NT2/D1 (cell line): Measurements from ENCODE around the gene ZNF574.

Experiments
- DNase-seq: peaks from one replicate; pipeline ENCODE4 v3.0.0-alpha.2; 2011; ENCODE audit warnings: low read depth, low spot score
- H3K27me3 ChIP-seq: 2 replicates; pipeline ENCODE4 v1.6.0; 2011; ENCODE audit warnings: mild to moderate bottlenecking; ENCODE audit not compliant: insufficient read length, insufficient read depth
- H3K36me3 ChIP-seq: 2 replicates; pipeline ENCODE4 v1.6.1; 2011; ENCODE audit warnings: mild to moderate bottlenecking, low read length, mixed read lengths; ENCODE audit not compliant: insufficient read depth, insufficient read length
- H3K4me1 ChIP-seq: 2 replicates; pipeline ENCODE4 v1.5.1; 2011; ENCODE audit not compliant: insufficient read depth, insufficient read length
- H3K4me3 ChIP-seq: 2 replicates; pipeline ENCODE4 v1.5.1; 2011; ENCODE audit warnings: low read depth; ENCODE audit not compliant: insufficient read length
- H3K9ac ChIP-seq: 2 replicates; pipeline ENCODE4 v1.6.0; 2011; ENCODE audit warnings: low read depth; ENCODE audit not compliant: insufficient read length
- H3K9me3 ChIP-seq: 2 replicates; pipeline ENCODE4 v1.5.1; 2011; ENCODE audit warnings: mild to moderate bottlenecking, low read length; ENCODE audit not compliant: insufficient read depth
- SUZ12 ChIP-seq: IDR thresholded peaks from 2 replicates; pipeline ENCODE4 v1.6.1; 2011; ENCODE audit not compliant: insufficient read length, insufficient read depth; ENCODE audit errors: extremely low read depth
- YY1 ChIP-seq: IDR thresholded peaks from 2 replicates; pipeline ENCODE4 v1.6.1; 2011; ENCODE audit not compliant: insufficient read length, insufficient read depth
- ZNF274 ChIP-seq: IDR thresholded peaks from 2 replicates; pipeline ENCODE4 v1.6.1; 2011; ENCODE audit warnings: mild to moderate bottlenecking, low read depth, low read length

Gene ZNF574

GRCh38 chr19:42122691-42123607 is 47.0 kb downstream of the ZNF574 start:
- Histone ChIP-seq H3K36me3 (no peaks in the 10 kb centered on the region), H3K4me1 (peaks cover 11% of the 10 kb centered on the region)
- no peak for DNase-seq

GRCh38 chr19:42123765-42124164 is 47.8 kb downstream of the ZNF574 start:
- Histone ChIP-seq H3K27me3 (no peaks in the 10 kb centered on the region), H3K4me1 (peaks cover 11% of the 10 kb centered on the region), H3K4me3 (no peak overlapping the region), H3K9me3 (no peaks in the 10 kb centered on the region), H3K36me3 (no peaks in the 10 kb centered on the region), H3K9ac (no peak overlapping the region)
- TF ChIP-seq ZNF274 (no peak), SUZ12 (no peak), YY1 (no peak)
- no peak for DNase-seq

More at GRCh38 chr19:42122691-42123607, 47.0 kb downstream of the ZNF574 start:
- Histone ChIP-seq H3K4me3 (no peak overlapping the region), H3K27me3 (no peaks in the 10 kb centered on the region), H3K9ac (no peak overlapping the region), H3K9me3 (no peaks in the 10 kb centered on the region)
- TF ChIP-seq SUZ12, result no peak
- TF ChIP-seq YY1, result no peak
- no peak for TF ChIP-seq ZNF274

- H3K9ac ChIP-seq, result no peak overlapping the region
- H3K36me3 ChIP-seq, result no peaks in the 10 kb centered on the region
- H3K27me3 ChIP-seq, result no peaks in the 10 kb centered on the region
- peaks cover 11% of the 10 kb centered on the region for H3K4me1 ChIP-seq
- TF ChIP-seq SUZ12, result no peak
- TF ChIP-seq ZNF274, result no peak
- no peak for TF ChIP-seq YY1
- no peaks in the 10 kb centered on the region for H3K9me3 ChIP-seq
- DNase-seq, result no peak
- no peak overlapping the region for H3K4me3 ChIP-seq
Measured at GRCh38 chr19:42124386-42124901, 48.5 kb downstream of the ZNF574 start.

GRCh38 chr19:42125536-42125935 is 49.6 kb downstream of the ZNF574 start:
- no peak for DNase-seq
- Histone ChIP-seq H3K9ac (no peak overlapping the region), H3K4me1 (peaks cover 12% of the 10 kb centered on the region), H3K27me3 (peaks cover 8% of the 10 kb centered on the region), H3K9me3 (no peaks in the 10 kb centered on the region), H3K36me3 (no peaks in the 10 kb centered on the region), H3K4me3 (no peak overlapping the region)
- TF ChIP-seq SUZ12 (no peak), YY1 (no peak), ZNF274 (no peak)

- H3K36me3 ChIP-seq, result no peaks in the 10 kb centered on the region
Measured at GRCh38 chr19:42126574-42126973, 50.6 kb downstream of the ZNF574 start.

GRCh38 chr19:42129399-42130253 is 53.7 kb downstream of the ZNF574 start:
- DNase-seq, result no peak
- Histone ChIP-seq H3K9ac (no peak overlapping the region), H3K4me3 (no peak overlapping the region), H3K36me3 (no peaks in the 10 kb centered on the region), H3K9me3 (no peaks in the 10 kb centered on the region), H3K4me1 (peaks cover 6% of the 10 kb centered on the region), H3K27me3 (peaks cover 43% of the 10 kb centered on the region)
- TF ChIP-seq SUZ12, result no peak
- no peak for TF ChIP-seq YY1
- no peak for TF ChIP-seq ZNF274

More at GRCh38 chr19:42126574-42126973, 50.6 kb downstream of the ZNF574 start:
- H3K4me1 ChIP-seq, result peaks cover 6% of the 10 kb centered on the region
- peaks cover 14% of the 10 kb centered on the region for H3K27me3 ChIP-seq
- TF ChIP-seq ZNF274, result no peak
- no peak for TF ChIP-seq YY1
- no peak for TF ChIP-seq SUZ12
- no peak for DNase-seq
- no peak overlapping the region for H3K9ac ChIP-seq
- no peaks in the 10 kb centered on the region for H3K9me3 ChIP-seq
- H3K4me3 ChIP-seq, result no peak overlapping the region
